K562 (cell line): ENCODE results near the gene IMMP2L. TPM values are rescaled to one million over a fixed set of nuclear protein-coding genes. Genes with fewer than 3 reads are reported as not detected.
A peak's percentile ranks its signal among the peaks of the same experiment; 100 is the strongest.

Experiments used
- ASH1L ChIP-seq: fragments of 450-650 bp; IDR thresholded peaks from 2 replicates; pipeline ENCODE4 v1.6.1; 2018; ENCODE audit warnings: borderline replicate concordance, mild to moderate bottlenecking, low read depth; ENCODE audit not compliant: partially characterized antibody
- BCOR ChIP-seq: fragments of 450-650 bp; IDR thresholded peaks from 2 replicates; pipeline ENCODE4 v1.6.1; 2016
- CLOCK ChIP-seq: fragments of 250-450 bp; sonication (Bioruptor Pico); IDR thresholded peaks from 2 replicates; pipeline ENCODE4 v1.4.0; 2020; ENCODE audit warnings: mild to moderate bottlenecking, moderate library complexity, borderline replicate concordance
- CXXC5 ChIP-seq: fragments of 250-450 bp; sonication (Bioruptor Pico); IDR thresholded peaks from 2 replicates; pipeline ENCODE4 v1.8.0; 2022; ENCODE audit warnings: inconsistent platforms, mild to moderate bottlenecking, moderate library complexity
- DDX20 ChIP-seq: fragments of 450-650 bp; IDR thresholded peaks from 2 replicates; pipeline ENCODE4 v1.6.1; 2016; ENCODE audit warnings: missing genetic modification characterization, low read depth, mild to moderate bottlenecking, missing compliant biosample characterization, moderate library complexity
- GMEB1 ChIP-seq: fragments of 250-450 bp; sonication (Bioruptor Pico); IDR thresholded peaks from 2 replicates; pipeline ENCODE4 v1.4.0; 2020; ENCODE audit warnings: mild to moderate bottlenecking
- HEY1 ChIP-seq: fragments of 250-450 bp; sonication (Bioruptor Pico); IDR thresholded peaks from 2 replicates; pipeline ENCODE4 v1.5.0; 2020; ENCODE audit warnings: mild to moderate bottlenecking, moderate library complexity, borderline replicate concordance
- JUND ChIP-seq, 2 experiments: IDR thresholded peaks; 2 replicates in 1 of 2; 3 replicates in 1 of 2; pipeline ENCODE4 v1.6.1; 2011; ENCODE audit warnings: borderline replicate concordance in 2 of 2, low read depth in 2 of 2, low read length in 2 of 2, improper control_type of control experiment in 1 of 2, missing biosample characterization in 1 of 2, missing genetic modification characterization in 1 of 2, missing genetic modification reagents in 1 of 2
- MCM3 ChIP-seq: fragments of 450-650 bp; IDR thresholded peaks from 2 replicates; pipeline ENCODE4 v1.6.1; 2016
- MXD1 ChIP-seq: fragments of 250-450 bp; sonication (Bioruptor Pico); IDR thresholded peaks from 2 replicates; pipeline ENCODE4 v1.8.0; 2021; ENCODE audit warnings: borderline replicate concordance, mild to moderate bottlenecking, moderate library complexity; ENCODE audit not compliant: poor library complexity, severe bottlenecking
- NCOA1 ChIP-seq: fragments of 450-650 bp; IDR thresholded peaks from 2 replicates; pipeline ENCODE4 v1.6.1; 2016; ENCODE audit warnings: low read depth
- POLR2AphosphoS5 ChIP-seq: IDR thresholded peaks from 2 replicates; pipeline ENCODE4 v1.6.1; 2011; ENCODE audit warnings: mild to moderate bottlenecking, low read depth, low read length, moderate library complexity; ENCODE audit not compliant: control insufficient read depth, insufficient read depth
- PPARD ChIP-seq: fragments of 250-450 bp; sonication (Bioruptor Pico); IDR thresholded peaks from 2 replicates; pipeline ENCODE4 v1.8.0; 2022; ENCODE audit warnings: inconsistent platforms, mild to moderate bottlenecking, moderate library complexity
- TCF7 ChIP-seq: sonication (generic); IDR thresholded peaks from 2 replicates; pipeline ENCODE4 v1.6.1; 2016; ENCODE audit warnings: antibody characterized with exemption, borderline replicate concordance
- TEAD4 ChIP-seq, 2 experiments: sonication (generic) in 1 of 2; formaldehyde crosslinking in 1 of 2; IDR thresholded peaks; 2 replicates each; pipeline versions ENCODE4 v1.6.1 to v1.8.0; 2012 to 2022; ENCODE audit warnings: borderline replicate concordance in 1 of 2, inconsistent platforms in 1 of 2, low read length in 1 of 2, mild to moderate bottlenecking in 1 of 2, missing genetic modification reagents in 1 of 2
- YY1 ChIP-seq, 3 experiments: IDR thresholded peaks; 2 replicates each; pipeline ENCODE4 v1.6.1; 2011; ENCODE audit warnings: low read length in 2 of 3, mild to moderate bottlenecking in 2 of 3, moderate library complexity in 2 of 3, borderline replicate concordance in 1 of 3, control low read depth in 1 of 3, low read depth in 1 of 3; ENCODE audit not compliant: insufficient read depth in 3 of 3, insufficient replicate concordance in 2 of 3, control insufficient read depth in 1 of 3, insufficient read length in 1 of 3; ENCODE audit errors: extremely low read depth in 1 of 3
- ZBTB2 ChIP-seq: fragments of 450-650 bp; IDR thresholded peaks from 2 replicates; pipeline ENCODE4 v1.6.1; 2016; ENCODE audit warnings: antibody characterized with exemption
- ZNF133 ChIP-seq: fragments of 250-450 bp; sonication (Bioruptor Pico); IDR thresholded peaks from 2 replicates; pipeline ENCODE4 v1.4.0; 2020; ENCODE audit warnings: mild to moderate bottlenecking
- ZNF77 ChIP-seq: fragments of 250-450 bp; sonication (Bioruptor Pico); IDR thresholded peaks from 2 replicates; pipeline ENCODE4 v1.5.0; 2020
- polyA plus RNA-seq, 8 experiments: library from polyadenylated mRNA; depleted of rRNA in 4 of 8; stranded (reverse) in 5 of 8; unstranded in 3 of 8; fragments of >200 nt; fragmentation: Nextera tagmentation in 2 of 8; fragmentation: Illumina TruSeq in 1 of 8; extraction: Ambion mirVana in 2 of 8; extraction: Trizol in 1 of 8; gene quantifications; 2 replicates each; pipeline versions ENCODE4 v1.2.1 to v1.2.3, GENCODE V29; 2011 to 2014; ENCODE audit warnings: inconsistent platforms in 1 of 8, missing spikeins in 1 of 8
- total RNA-seq, 7 experiments: library from RNA; depleted of rRNA in 6 of 7; stranded (reverse); fragments of >200 nt in 6 of 7; fragmentation: Illumina TruSeq in 2 of 7; extraction: Trizol in 2 of 7; gene quantifications; 2 replicates each; pipeline versions ENCODE4 v1.2.1 to v1.2.3, GENCODE V29; 2011 to 2021; ENCODE audit warnings: low replicate concordance in 1 of 7

IMMP2L gene
- total and polyA plus RNA-seq, 9 of the 15 experiments (the other 6 are each of a cell fraction or from before 2014, with no cell fraction given): 29.7 to 116 (median 53.0) TPM

- TF ChIP-seq JUND (IDR thresholded peaks at IDR 0.05; ENCODE audit: borderline replicate concordance, low read depth, low read length): no peak
- peak; percentile 21; the same call in 1 of the 3 replicates for TF ChIP-seq JUND (tag; IDR thresholded peaks at IDR 0.05; ENCODE audit: borderline replicate concordance, low read depth, low read length)
- no peak for TF ChIP-seq YY1 (IDR thresholded peaks at IDR 0.05; ENCODE audit: borderline replicate concordance in 1 of 3, control insufficient read depth in 1 of 3, extremely low read depth in 1 of 3, insufficient read depth in 3 of 3, insufficient read length in 1 of 3, insufficient replicate concordance in 2 of 3, low read depth in 1 of 3, low read length in 2 of 3)
- TF ChIP-seq ZBTB2: peak; percentile 22; the same call in 1 of the 2 replicates
- no peak for TF ChIP-seq HEY1 (CRISPR knock-in tag)
- TF ChIP-seq NCOA1: peak; percentile 68; the same call in 1 of the 2 replicates
- no peak for TF ChIP-seq CLOCK (CRISPR knock-in tag)
- TF ChIP-seq MXD1 (CRISPR knock-in tag): no peak
- TF ChIP-seq TCF7: peak; percentile 95
- peak; percentile 53; the same call in 1 of the 2 replicates for TF ChIP-seq POLR2AphosphoS5
- peak; percentile 74 for TF ChIP-seq BCOR
- TF ChIP-seq PPARD (CRISPR knock-in tag): no peak
- no peak for TF ChIP-seq ASH1L
- TF ChIP-seq TEAD4 (IDR thresholded peaks at IDR 0.05; ENCODE audit: low read length): peak; percentile 69
- TF ChIP-seq TEAD4 (CRISPR knock-in tag; IDR thresholded peaks at IDR 0.05; ENCODE audit: borderline replicate concordance): no peak
- no peak for TF ChIP-seq GMEB1 (CRISPR knock-in tag)
- peak; percentile 66 for TF ChIP-seq CXXC5 (CRISPR knock-in tag)
- no peak for TF ChIP-seq ZNF133
- no peak for TF ChIP-seq ZNF77 (CRISPR knock-in tag)
- 0 out of 2 replicates have a peak, but pooled peaks have one; percentile 1 for TF ChIP-seq DDX20 (tag)
- TF ChIP-seq MCM3: no peak
Observed at GRCh38 chr7:111477462-111478225, 84.6 kb downstream of the IMMP2L start (continued).
